H9 (cell line): Measurements from ENCODE around the gene STK26. TPM values are rescaled to one million over a fixed set of nuclear protein-coding genes. Genes with fewer than 3 reads are reported as not detected.

Experiments used
- DNase-seq: peaks from one replicate; pipeline ENCODE4 v3.0.0-alpha.2; 2017
- H2AFZ ChIP-seq: one replicate; pipeline ENCODE4 v1.6.1; 2013; ENCODE audit warnings: mild to moderate bottlenecking, low read length, control low read depth, moderate library complexity
- H2AK5ac ChIP-seq: 2 replicates; pipeline ENCODE4 v1.6.1; 2013; ENCODE audit warnings: low read length, control low read depth, mixed read lengths; ENCODE audit not compliant: insufficient read length
- H2BK120ac ChIP-seq: one replicate; pipeline ENCODE4 v1.6.1; 2013; ENCODE audit warnings: low read depth, mild to moderate bottlenecking, low read length, control low read depth, inconsistent platforms; ENCODE audit not compliant: poor library complexity, severe bottlenecking
- H2BK12ac ChIP-seq: 2 replicates; pipeline ENCODE4 v1.6.1; 2013; ENCODE audit warnings: low read length, control low read depth, mixed read lengths, low read depth; ENCODE audit not compliant: insufficient read length
- H2BK15ac ChIP-seq: 2 replicates; pipeline ENCODE4 v1.6.1; 2013; ENCODE audit warnings: low read depth, low read length, control low read depth
- H2BK20ac ChIP-seq: one replicate; pipeline ENCODE4 v1.6.1; 2013; ENCODE audit warnings: low read depth, mild to moderate bottlenecking, low read length, control low read depth, inconsistent platforms; ENCODE audit not compliant: poor library complexity, severe bottlenecking
- H2BK5ac ChIP-seq: 2 replicates; pipeline ENCODE4 v1.6.1; 2013; ENCODE audit warnings: low read length, control low read depth, mixed read lengths; ENCODE audit not compliant: insufficient read length
- H3K14ac ChIP-seq: 2 replicates; pipeline ENCODE4 v1.6.1; 2013; ENCODE audit warnings: low read length, control low read depth; ENCODE audit not compliant: insufficient read depth
- H3K18ac ChIP-seq: 2 replicates; pipeline ENCODE4 v1.6.1; 2013; ENCODE audit warnings: low read depth, mild to moderate bottlenecking, mixed read lengths, low read length, control low read depth; ENCODE audit not compliant: insufficient read length
- H3K23ac ChIP-seq: 2 replicates; pipeline ENCODE4 v1.6.1; 2013; ENCODE audit warnings: low read length, control low read depth, mixed read lengths, low read depth; ENCODE audit not compliant: insufficient read length
- H3K23me2 ChIP-seq: 2 replicates; pipeline ENCODE4 v1.6.1; 2013; ENCODE audit warnings: low read depth, mild to moderate bottlenecking, mixed read lengths, low read length, control low read depth; ENCODE audit not compliant: insufficient read length, poor library complexity, severe bottlenecking
- H3K27ac ChIP-seq: 2 replicates; pipeline ENCODE4 v1.5.1; 2013; ENCODE audit warnings: low read length, control low read depth, mixed read lengths, low read depth; ENCODE audit not compliant: insufficient read length
- H3K27me3 ChIP-seq: 2 replicates; pipeline ENCODE4 v1.6.1; 2013; ENCODE audit warnings: low read length, control low read depth, inconsistent platforms; ENCODE audit not compliant: insufficient read depth
- H3K4ac ChIP-seq: 2 replicates; pipeline ENCODE4 v1.6.1; 2013; ENCODE audit warnings: low read depth, mild to moderate bottlenecking, control low read depth, inconsistent platforms, low read length, moderate library complexity
- H3K4me1 ChIP-seq: 2 replicates; pipeline ENCODE4 v1.6.1; 2013; ENCODE audit warnings: low read length, control low read depth, inconsistent platforms; ENCODE audit not compliant: insufficient read depth
- H3K4me2 ChIP-seq: 2 replicates; pipeline ENCODE4 v1.6.1; 2013; ENCODE audit warnings: low read length, control low read depth, mixed read lengths; ENCODE audit not compliant: insufficient read length, insufficient read depth
- H3K56ac ChIP-seq: 2 replicates; pipeline ENCODE4 v1.6.1; 2013; ENCODE audit warnings: low read depth, mild to moderate bottlenecking, mixed read lengths, low read length, control low read depth; ENCODE audit not compliant: insufficient read length
- H3K79me1 ChIP-seq: 2 replicates; pipeline ENCODE4 v1.6.1; 2013; ENCODE audit warnings: low read depth, mild to moderate bottlenecking, moderate library complexity, low read length, control low read depth, inconsistent platforms; ENCODE audit not compliant: insufficient read depth, poor library complexity, severe bottlenecking
- H3K79me2 ChIP-seq: 2 replicates; pipeline ENCODE4 v1.6.1; 2013; ENCODE audit warnings: low read length, control low read depth, inconsistent platforms; ENCODE audit not compliant: insufficient read depth
- H3K9ac ChIP-seq: 2 replicates; pipeline ENCODE4 v1.6.1; 2013; ENCODE audit warnings: low read length, control low read depth, mixed read lengths; ENCODE audit not compliant: insufficient read length; ENCODE audit errors: extremely low read depth
- H3K9me3 ChIP-seq: one replicate; pipeline ENCODE4 v1.6.1; 2013; ENCODE audit warnings: low read depth, low read length, inconsistent platforms; ENCODE audit not compliant: control insufficient read depth
- H3T11ph ChIP-seq: one replicate; pipeline ENCODE4 v1.6.1; 2013; ENCODE audit warnings: mild to moderate bottlenecking, low read length, control low read depth, inconsistent platforms
- H4K20me1 ChIP-seq: one replicate; pipeline ENCODE4 v1.6.1; 2013; ENCODE audit not compliant: control insufficient read depth, insufficient read length, insufficient read depth
- H4K5ac ChIP-seq: 2 replicates; pipeline ENCODE4 v1.6.1; 2013; ENCODE audit warnings: low read depth, mild to moderate bottlenecking, mixed read lengths, low read length, control low read depth; ENCODE audit not compliant: insufficient read length
- H4K8ac ChIP-seq: replicated peaks from 2 replicates; pipeline ENCODE4 v1.6.1; 2013; ENCODE audit warnings: low read length, control low read depth, mixed read lengths, low read depth; ENCODE audit not compliant: insufficient read length
- H4K91ac ChIP-seq: 2 replicates; pipeline ENCODE4 v1.6.1; 2013; ENCODE audit warnings: low read depth, mild to moderate bottlenecking, moderate library complexity, mixed read lengths, low read length, control low read depth; ENCODE audit not compliant: insufficient read length
- H3K27ac Mint-ChIP-seq, 3 experiments: 2 replicates in 2 of 3; 3 replicates in 1 of 3; pipeline ENCODE4 v1.8.0; 2020 to 2021; ENCODE audit warnings: mixed read lengths in 3 of 3, mild to moderate bottlenecking in 1 of 3, moderate library complexity in 1 of 3
- H3K27me3 Mint-ChIP-seq: 2 replicates; pipeline ENCODE4 v1.8.0; 2021; ENCODE audit warnings: low read depth, mild to moderate bottlenecking, moderate library complexity, mixed read lengths
- H3K36me3 Mint-ChIP-seq, 3 experiments: 2 replicates in 2 of 3; 3 replicates in 1 of 3; pipeline ENCODE4 v1.8.0; 2020 to 2021; ENCODE audit warnings: low read depth in 3 of 3, mixed read lengths in 3 of 3; ENCODE audit not compliant: insufficient read depth in 1 of 3
- H3K4me1 Mint-ChIP-seq, 2 experiments: 2 replicates each; pipeline ENCODE4 v1.8.0; 2020; ENCODE audit warnings: mixed read lengths in 2 of 2
- H3K4me3 Mint-ChIP-seq, 2 experiments: 2 replicates in 1 of 2; 3 replicates in 1 of 2; pipeline ENCODE4 v1.8.0; 2020 to 2021; ENCODE audit warnings: mild to moderate bottlenecking in 2 of 2, mixed read lengths in 2 of 2, moderate library complexity in 1 of 2
- H3K9me3 Mint-ChIP-seq, 2 experiments: 2 replicates in 1 of 2; 3 replicates in 1 of 2; pipeline ENCODE4 v1.8.0; 2020; ENCODE audit warnings: mild to moderate bottlenecking in 2 of 2, mixed read lengths in 2 of 2, moderate library complexity in 1 of 2
- CTCF ChIP-seq: fragments of 200-600 bp; sonication (generic); conservative IDR thresholded peaks from 3 replicates; pipeline ENCODE4 v1.8.0; 2021; ENCODE audit warnings: antibody characterized with exemption, mild to moderate bottlenecking
- total RNA-seq: library from RNA; stranded (reverse); gene quantifications from 2 replicates; pipeline ENCODE4 v1.2.1, GENCODE V29; 2021

Gene STK26
- total RNA-seq, 1 experiment from 2014 or later = 99.2 TPM

DNA sequence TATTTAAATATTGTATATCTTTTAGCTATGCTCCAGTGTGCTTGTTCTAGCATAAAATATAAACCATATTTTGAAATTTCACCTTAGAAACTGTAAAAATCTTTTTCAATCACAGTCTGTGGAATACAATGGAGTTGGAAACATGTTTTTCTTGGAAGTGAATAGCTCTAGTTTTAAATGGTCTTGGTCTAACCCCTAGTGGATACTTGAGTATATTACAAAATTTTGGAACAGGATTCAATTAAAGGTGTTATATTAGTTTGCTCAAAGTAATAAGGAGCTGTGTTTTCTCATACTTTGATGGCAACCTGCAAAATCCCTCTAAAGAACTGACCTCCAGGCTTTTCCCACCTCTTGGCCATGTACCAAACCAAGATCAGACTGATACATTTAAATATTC lies 48.2 kb downstream of the STK26 start:
- no peaks in the 10 kb centered on the region for H3K9me3 Mint-ChIP-seq
- Histone ChIP-seq H3K79me2 (no peaks in the 10 kb centered on the region), H3K27ac (no peak overlapping the region), H4K5ac (no peak overlapping the region), H4K20me1 (no peaks in the 10 kb centered on the region), H3K14ac (no peak overlapping the region), H4K8ac (no peak overlapping the region), H3T11ph (no peak overlapping the region), H3K4me1 (no peaks in the 10 kb centered on the region), H3K79me1 (no peaks in the 10 kb centered on the region), H2BK12ac (no peak overlapping the region), H3K18ac (no peak overlapping the region), H3K4me2 (no peak overlapping the region), H2BK5ac (no peak overlapping the region), H2BK120ac (no peak overlapping the region), H3K9ac (no peak overlapping the region), H3K23me2 (no peaks in the 10 kb centered on the region), H4K91ac (no peak overlapping the region), H3K56ac (no peak overlapping the region), H3K23ac (no peak overlapping the region), H3K9me3 (no peaks in the 10 kb centered on the region), H2AFZ (no peak overlapping the region), H3K27me3 (no peaks in the 10 kb centered on the region), H2AK5ac (no peak overlapping the region), H3K4ac (no peak overlapping the region), H2BK15ac (no peak overlapping the region), H2BK20ac (no peak overlapping the region)
- H3K4me3 Mint-ChIP-seq = no peak overlapping the region
- H3K36me3 Mint-ChIP-seq = peaks cover 19 to 50% (median 37%) of the 10 kb centered on the region in 3 experiments; a peak in 6 of 7 replicates
- DNase-seq = no peak
- no peaks in the 10 kb centered on the region for H3K27me3 Mint-ChIP-seq
- TF ChIP-seq CTCF = peak; percentile 59
- H3K27ac Mint-ChIP-seq = no peak overlapping the region
- no peaks in the 10 kb centered on the region for H3K4me1 Mint-ChIP-seq
